HFF-Myc (cell line): Measurements from ENCODE around the gene BEST2.

ENCODE experiments used
- DNase-seq: peaks from one replicate; pipeline ENCODE4 v3.0.0-alpha.2; 2011; ENCODE audit warnings: low read depth; ENCODE audit errors: extremely low read depth
- H3K4me3 ChIP-seq: replicated peaks from 2 replicates; pipeline ENCODE4 v1.5.1; 2011; ENCODE audit warnings: low read depth, mild to moderate bottlenecking, control low read depth, low read length
- TF ChIP-seq, protein P1 (sequence below): IDR thresholded peaks from 2 replicates; pipeline ENCODE4 v1.5.1; 2012; ENCODE audit warnings: mild to moderate bottlenecking, low read depth, low read length, control low read depth; ENCODE audit errors: missing control alignments

Gene BEST2

DNA sequence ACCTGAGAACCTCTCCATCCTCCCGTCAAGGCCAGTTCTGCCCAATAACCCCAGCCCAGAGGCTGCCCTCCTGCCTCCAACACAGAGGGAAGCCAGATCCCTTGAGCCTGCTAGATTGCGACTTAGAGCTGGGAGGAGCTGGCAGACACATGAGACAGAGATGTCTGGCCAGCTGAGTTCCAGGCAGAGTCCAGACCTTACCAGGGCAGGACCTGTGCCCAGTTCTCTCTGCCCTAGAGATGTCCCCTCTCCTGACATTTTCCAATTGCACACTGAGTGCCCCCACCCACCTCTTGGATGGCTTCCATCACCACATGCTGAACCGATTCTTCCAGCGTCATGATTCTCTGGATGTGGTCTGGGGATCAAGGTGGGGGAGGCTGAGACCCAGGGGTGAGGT lies 20.7 kb downstream of the BEST2 start:
- no peak overlapping the region for H3K4me3 ChIP-seq
- no peak for DNase-seq
- TF ChIP-seq, protein P1, sequence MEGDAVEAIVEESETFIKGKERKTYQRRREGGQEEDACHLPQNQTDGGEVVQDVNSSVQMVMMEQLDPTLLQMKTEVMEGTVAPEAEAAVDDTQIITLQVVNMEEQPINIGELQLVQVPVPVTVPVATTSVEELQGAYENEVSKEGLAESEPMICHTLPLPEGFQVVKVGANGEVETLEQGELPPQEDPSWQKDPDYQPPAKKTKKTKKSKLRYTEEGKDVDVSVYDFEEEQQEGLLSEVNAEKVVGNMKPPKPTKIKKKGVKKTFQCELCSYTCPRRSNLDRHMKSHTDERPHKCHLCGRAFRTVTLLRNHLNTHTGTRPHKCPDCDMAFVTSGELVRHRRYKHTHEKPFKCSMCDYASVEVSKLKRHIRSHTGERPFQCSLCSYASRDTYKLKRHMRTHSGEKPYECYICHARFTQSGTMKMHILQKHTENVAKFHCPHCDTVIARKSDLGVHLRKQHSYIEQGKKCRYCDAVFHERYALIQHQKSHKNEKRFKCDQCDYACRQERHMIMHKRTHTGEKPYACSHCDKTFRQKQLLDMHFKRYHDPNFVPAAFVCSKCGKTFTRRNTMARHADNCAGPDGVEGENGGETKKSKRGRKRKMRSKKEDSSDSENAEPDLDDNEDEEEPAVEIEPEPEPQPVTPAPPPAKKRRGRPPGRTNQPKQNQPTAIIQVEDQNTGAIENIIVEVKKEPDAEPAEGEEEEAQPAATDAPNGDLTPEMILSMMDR = no peak

DNA sequence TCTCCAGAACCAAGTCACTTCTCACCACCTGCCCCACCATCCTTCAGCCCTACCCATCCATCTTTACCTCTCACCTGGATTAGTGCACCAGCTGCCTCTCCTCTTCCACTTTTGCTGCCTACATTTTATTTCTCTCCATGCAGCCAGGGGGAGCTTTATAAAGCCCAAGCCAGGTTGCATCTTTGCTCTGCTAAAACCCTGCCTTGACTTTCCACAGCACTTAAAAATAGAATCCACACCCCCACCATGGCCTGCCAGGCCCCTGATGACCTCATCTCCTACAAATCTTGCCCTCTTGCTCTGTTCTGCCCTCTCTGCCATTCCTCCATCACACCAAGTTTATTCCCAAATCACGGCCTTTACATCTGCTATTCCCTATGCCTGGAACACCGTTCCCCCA lies 22.0 kb downstream of the BEST2 start:
- no peak overlapping the region for H3K4me3 ChIP-seq
- no peak for DNase-seq
- TF ChIP-seq, protein P1 = peak; percentile 43

DNA sequence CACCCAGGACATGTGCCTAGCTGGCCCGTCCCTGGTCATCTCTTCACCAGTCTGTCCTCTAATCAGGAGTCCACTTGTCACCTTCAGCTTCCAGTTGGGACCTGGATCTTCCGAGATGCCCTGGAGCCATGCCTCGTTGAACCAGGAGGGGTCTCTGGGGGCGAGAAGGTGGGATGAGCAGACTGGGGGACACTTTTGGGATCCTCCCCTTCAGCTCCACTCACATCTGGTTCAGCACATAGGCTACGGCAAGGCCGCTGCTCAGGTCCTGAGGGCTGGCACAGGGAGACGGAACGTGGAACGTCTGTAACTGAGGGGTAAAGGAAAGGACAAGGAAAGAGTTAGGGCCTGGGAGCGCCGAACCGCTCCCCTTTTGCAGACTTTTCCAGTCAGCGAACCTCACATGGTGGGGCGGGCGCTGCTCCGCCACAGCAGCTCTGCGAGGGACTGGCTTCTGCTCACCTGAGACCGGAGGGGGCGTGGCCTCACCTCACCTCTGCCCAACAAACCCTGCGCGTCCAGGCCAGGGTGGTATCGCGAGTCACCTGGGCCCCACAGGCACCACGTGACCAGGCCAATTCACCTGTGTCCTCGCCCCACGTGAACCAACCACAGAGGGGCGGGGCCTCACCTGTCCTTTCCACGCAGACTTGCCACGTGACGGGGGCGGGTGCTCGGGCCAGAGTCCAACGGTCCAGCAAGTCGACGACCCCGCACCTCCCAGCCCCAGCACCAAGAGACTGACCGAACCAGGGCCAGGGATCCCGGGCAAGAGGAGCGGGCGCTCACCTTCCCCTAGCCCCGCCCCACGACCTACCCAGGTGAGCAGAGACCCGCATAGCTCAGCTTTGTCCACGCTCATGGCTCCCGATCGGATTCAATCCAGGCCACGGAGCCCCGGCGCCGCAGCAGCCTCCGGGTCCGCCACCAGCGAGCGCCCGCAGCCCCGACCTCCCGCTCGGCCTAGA lies 23.3 kb downstream of the BEST2 start, which contains the start of gene HOOK2:
Gene HOOK2, minus strand, starts transcription at position 965 of the 968 bp plus-strand sequence. Its CDS starts 103 bp downstream, at position 862.
- TF ChIP-seq, protein P1 = no peak
- peak within 1 kb of the TSS; percentile 76 for H3K4me3 ChIP-seq
- DNase-seq = no peak

DNA sequence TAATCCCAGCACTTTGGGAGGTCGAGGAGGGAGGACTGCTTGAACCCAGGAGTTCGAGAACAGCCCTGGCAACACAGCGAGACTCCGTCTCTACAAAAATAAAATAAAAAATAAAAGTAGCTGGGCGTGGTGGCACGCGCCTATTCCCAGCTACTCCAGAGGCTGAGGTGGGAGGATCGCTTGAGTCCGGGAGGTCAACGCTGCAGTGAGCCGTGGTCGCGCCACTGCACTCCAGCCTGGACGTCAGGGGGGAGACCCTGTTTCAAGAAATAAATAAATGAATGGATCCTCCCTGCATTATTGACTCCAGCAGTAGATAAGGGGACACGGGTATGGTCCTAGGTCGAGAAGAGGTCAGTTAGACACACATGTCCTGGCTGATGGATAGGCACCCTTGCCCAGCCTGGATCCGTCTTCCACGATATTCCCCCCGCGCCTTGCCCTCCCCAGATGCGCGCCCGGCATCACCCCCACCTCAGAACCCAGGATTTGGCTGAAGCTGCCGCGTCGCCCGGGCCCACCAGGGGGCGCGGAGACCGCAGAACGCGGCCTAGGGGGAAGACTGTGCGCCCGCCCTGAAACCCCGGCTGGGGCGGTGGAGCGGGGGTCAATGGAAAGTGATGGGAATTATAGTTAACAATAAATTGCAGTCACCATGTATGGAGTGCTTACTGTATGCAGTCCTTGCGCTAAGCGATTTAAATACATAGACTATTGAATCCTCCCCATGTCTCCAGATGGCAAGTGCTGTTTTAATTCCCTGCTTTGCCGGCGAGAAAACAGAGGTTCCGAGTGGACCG lies 25.8 kb downstream of the BEST2 start:
- no peak for DNase-seq
- H3K4me3 ChIP-seq = peak overlapping the region; percentile 55
- TF ChIP-seq, protein P1 = peak; percentile 91

DNA sequence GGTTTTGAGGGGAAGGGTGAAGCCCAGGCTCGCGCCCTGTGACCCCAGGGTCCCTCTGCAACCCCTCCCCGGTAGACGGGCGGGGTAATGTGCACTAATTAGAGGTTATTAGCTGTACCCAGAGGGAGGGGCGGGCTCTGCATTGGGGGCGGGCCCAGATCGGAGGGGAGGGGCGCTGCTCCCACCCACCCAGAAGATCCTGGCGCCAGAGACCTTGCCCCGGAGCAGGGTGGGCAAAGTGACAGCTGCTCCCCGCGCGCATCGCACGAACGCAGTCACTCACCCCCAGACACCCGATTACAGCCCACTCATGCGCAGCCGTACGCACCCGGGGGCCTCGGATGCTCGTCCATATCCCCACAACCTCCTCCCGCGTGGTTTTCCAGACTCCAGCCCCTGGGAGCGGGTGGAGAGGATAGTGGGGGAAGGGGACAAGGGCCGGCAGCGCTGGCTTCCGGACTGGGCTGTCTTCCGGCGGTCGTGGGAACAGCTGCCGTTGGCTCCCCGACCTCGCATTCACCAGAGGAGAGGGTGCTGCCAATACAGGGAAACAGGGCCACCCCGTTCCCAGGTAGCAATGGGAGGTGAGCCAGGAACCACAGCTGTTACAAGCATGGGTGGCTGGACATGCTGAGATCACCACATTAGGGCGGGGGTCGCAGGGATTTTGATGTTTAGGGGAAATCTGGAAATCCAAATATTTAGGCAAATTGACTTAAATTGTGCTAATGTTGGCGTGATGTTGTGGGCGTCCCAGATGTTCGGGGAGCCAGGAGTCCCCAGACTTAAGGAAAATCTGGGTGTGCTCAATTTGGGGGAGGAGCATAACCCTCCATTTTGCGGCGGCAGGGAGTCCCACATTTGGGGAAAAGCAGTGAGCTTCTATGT lies 26.7 kb downstream of the BEST2 start:
- DNase-seq = no peak
- TF ChIP-seq, protein P1 = no peak

DNA sequence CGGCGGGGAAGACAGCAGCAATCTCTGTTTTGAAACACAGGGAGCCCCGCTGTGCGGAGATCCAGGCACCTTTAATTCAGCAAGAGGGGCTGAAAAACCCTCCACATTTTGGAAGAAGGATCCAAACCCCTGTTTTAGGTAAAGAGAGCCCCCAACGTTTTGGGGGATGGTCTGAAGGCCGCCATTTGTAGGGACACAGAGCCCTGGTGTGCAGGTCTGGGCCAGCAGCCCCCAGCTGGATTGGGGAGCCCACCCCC lies 27.2 kb downstream of the BEST2 start:
- H3K4me3 ChIP-seq = peak overlapping the region; percentile 55
- DNase-seq = no peak
- TF ChIP-seq, protein P1 = no peak

More for the DNA sequence above, 26.7 kb downstream of the BEST2 start:
- peak overlapping the region; percentile 55 for H3K4me3 ChIP-seq
